HEK293 (cell line): ENCODE data around the gene DHX32.

Experiments used
- BCL11B ChIP-seq: fragments of 450-650 bp; formaldehyde crosslinking; IDR thresholded peaks from 2 replicates; pipeline ENCODE4 v1.5.1; 2016; ENCODE audit warnings: low read depth, missing biosample characterization, missing genetic modification characterization
- GLI2 ChIP-seq: fragments of 450-650 bp; formaldehyde crosslinking; IDR thresholded peaks from 2 replicates; pipeline ENCODE4; 2017; ENCODE audit warnings: missing biosample characterization, missing genetic modification characterization, low read depth, borderline replicate concordance
- HOXC10 ChIP-seq: sonication (generic); formaldehyde crosslinking; IDR thresholded peaks from 2 replicates; pipeline ENCODE4 v1.8.1; 2023; ENCODE audit warnings: mild to moderate bottlenecking, missing genetic modification reagents
- KLF17 ChIP-seq: fragments of 450-650 bp; formaldehyde crosslinking; IDR thresholded peaks from 2 replicates; pipeline ENCODE4 v1.5.1; 2016; ENCODE audit warnings: missing biosample characterization, missing genetic modification characterization
- KLF7 ChIP-seq: fragments of 450-650 bp; formaldehyde crosslinking; IDR thresholded peaks from 2 replicates; pipeline ENCODE4 v1.5.1; 2016; ENCODE audit warnings: missing biosample characterization, missing genetic modification characterization, borderline replicate concordance
- MZF1 ChIP-seq: fragments of 450-650 bp; formaldehyde crosslinking; IDR thresholded peaks from 2 replicates; pipeline ENCODE4 v1.5.1; 2017; ENCODE audit warnings: missing biosample characterization, missing genetic modification characterization, borderline replicate concordance
- OSR2 ChIP-seq: fragments of 450-650 bp; formaldehyde crosslinking; IDR thresholded peaks from 2 replicates; pipeline ENCODE4 v1.5.1; 2016; ENCODE audit warnings: missing biosample characterization, missing genetic modification characterization
- PBX3 ChIP-seq: sonication (generic); formaldehyde crosslinking; IDR thresholded peaks from 2 replicates; pipeline ENCODE4 v1.8.1; 2022; ENCODE audit warnings: mild to moderate bottlenecking, moderate library complexity, missing genetic modification reagents
- SCRT1 ChIP-seq: fragments of 450-650 bp; formaldehyde crosslinking; IDR thresholded peaks from 2 replicates; pipeline ENCODE4 v1.5.1; 2016; ENCODE audit warnings: missing biosample characterization, missing genetic modification characterization, borderline replicate concordance
- ZBTB17 ChIP-seq: fragments of 450-650 bp; formaldehyde crosslinking; IDR thresholded peaks from 2 replicates; pipeline ENCODE4 v1.5.1; 2016; ENCODE audit warnings: missing biosample characterization, missing genetic modification characterization
- ZBTB48 ChIP-seq: fragments of 450-650 bp; formaldehyde crosslinking; IDR thresholded peaks from 2 replicates; pipeline ENCODE4 v1.5.1; 2016; ENCODE audit warnings: missing biosample characterization, missing genetic modification characterization
- ZNF114 ChIP-seq: fragments of 450-650 bp; formaldehyde crosslinking; IDR thresholded peaks from 2 replicates; pipeline ENCODE4 v1.5.0; 2017; ENCODE audit warnings: missing biosample characterization, missing genetic modification characterization
- ZNF16 ChIP-seq: fragments of 450-650 bp; formaldehyde crosslinking; IDR thresholded peaks from 2 replicates; pipeline ENCODE4 v1.5.1; 2016; ENCODE audit warnings: low read depth, missing biosample characterization, missing genetic modification characterization
- ZNF175 ChIP-seq: fragments of 450-650 bp; formaldehyde crosslinking; IDR thresholded peaks from 2 replicates; pipeline ENCODE4 v1.5.1; 2016; ENCODE audit warnings: missing biosample characterization, missing genetic modification characterization
- ZNF19 ChIP-seq: fragments of 450-650 bp; formaldehyde crosslinking; IDR thresholded peaks from 2 replicates; pipeline ENCODE4; 2016; ENCODE audit warnings: missing biosample characterization, missing genetic modification characterization, low read depth
- ZNF248 ChIP-seq: fragments of 450-650 bp; formaldehyde crosslinking; IDR thresholded peaks from 2 replicates; pipeline ENCODE4 v1.5.1; 2017; ENCODE audit warnings: missing biosample characterization, missing genetic modification characterization
- ZNF26 ChIP-seq: fragments of 450-650 bp; formaldehyde crosslinking; IDR thresholded peaks from 2 replicates; pipeline ENCODE4 v1.5.1; 2016; ENCODE audit warnings: missing biosample characterization, missing genetic modification characterization
- ZNF280D ChIP-seq: fragments of 450-650 bp; formaldehyde crosslinking; IDR thresholded peaks from 2 replicates; pipeline ENCODE4 v1.5.1; 2016; ENCODE audit warnings: missing biosample characterization, missing genetic modification characterization
- ZNF302 ChIP-seq: fragments of 450-650 bp; formaldehyde crosslinking; IDR thresholded peaks from 2 replicates; pipeline ENCODE4 v1.5.1; 2016; ENCODE audit warnings: missing biosample characterization, missing genetic modification characterization, low read depth
- ZNF37A ChIP-seq: fragments of 450-650 bp; IDR thresholded peaks from 2 replicates; pipeline ENCODE4 v1.5.1; 2018; ENCODE audit warnings: missing biosample characterization, missing genetic modification characterization
- ZNF48 ChIP-seq: fragments of 450-650 bp; formaldehyde crosslinking; IDR thresholded peaks from 2 replicates; pipeline ENCODE4 v1.5.1; 2016; ENCODE audit warnings: missing biosample characterization, missing genetic modification characterization
- ZNF488 ChIP-seq: fragments of 450-650 bp; formaldehyde crosslinking; IDR thresholded peaks from 2 replicates; pipeline ENCODE4 v1.5.1; 2016; ENCODE audit warnings: missing biosample characterization, missing genetic modification characterization
- ZNF521 ChIP-seq: fragments of 450-650 bp; formaldehyde crosslinking; IDR thresholded peaks from 2 replicates; pipeline ENCODE4 v1.5.1; 2017; ENCODE audit warnings: missing biosample characterization, mild to moderate bottlenecking, missing genetic modification characterization
- ZNF560 ChIP-seq: fragments of 450-650 bp; formaldehyde crosslinking; IDR thresholded peaks from 2 replicates; pipeline ENCODE4 v1.5.1; 2017; ENCODE audit warnings: missing biosample characterization, missing genetic modification characterization, borderline replicate concordance
- ZNF596 ChIP-seq: fragments of 450-650 bp; IDR thresholded peaks from 2 replicates; pipeline ENCODE4 v1.5.0; 2018; ENCODE audit warnings: missing biosample characterization, mild to moderate bottlenecking, missing genetic modification characterization, moderate library complexity
- ZNF670 ChIP-seq: fragments of 450-650 bp; formaldehyde crosslinking; IDR thresholded peaks from 2 replicates; pipeline ENCODE4 v1.5.1; 2016; ENCODE audit warnings: missing biosample characterization, missing genetic modification characterization, low read depth
- ZNF692 ChIP-seq: fragments of 450-650 bp; formaldehyde crosslinking; IDR thresholded peaks from 2 replicates; pipeline ENCODE4 v1.5.1; 2016; ENCODE audit warnings: missing biosample characterization, missing genetic modification characterization
- ZNF776 ChIP-seq: fragments of 450-650 bp; formaldehyde crosslinking; IDR thresholded peaks from 2 replicates; pipeline ENCODE4 v1.5.0; 2017; ENCODE audit warnings: missing biosample characterization, missing genetic modification characterization, borderline replicate concordance
- ZNF843 ChIP-seq: fragments of 450-650 bp; formaldehyde crosslinking; IDR thresholded peaks from 2 replicates; pipeline ENCODE4 v1.5.1; 2016; ENCODE audit warnings: missing biosample characterization, missing genetic modification characterization
- ZSCAN5A ChIP-seq: fragments of 450-650 bp; formaldehyde crosslinking; IDR thresholded peaks from 2 replicates; pipeline ENCODE4 v1.5.1; 2016; ENCODE audit warnings: missing biosample characterization, missing genetic modification characterization

Gene DHX32

GRCh38 chr10:125822878-125823662 is 58.0 kb downstream of the DHX32 start, which contains the start of the genes BCCIP and UROS (continued):
- no peak for TF ChIP-seq ZNF302
- TF ChIP-seq ZNF280D (tag by site-specific recombination) = no peak
- no peak for TF ChIP-seq ZNF488 (tag by site-specific recombination)
- TF ChIP-seq ZBTB48 = no peak
- no peak for TF ChIP-seq ZNF521 (tag by site-specific recombination)
- no peak for TF ChIP-seq HOXC10 (CRISPR knock-in tag)
- TF ChIP-seq GLI2 (tag by site-specific recombination) = no peak
- TF ChIP-seq KLF7 (tag by site-specific recombination) = no peak
- TF ChIP-seq ZNF776 = no peak
- no peak for TF ChIP-seq ZNF37A (tag by site-specific recombination)
- TF ChIP-seq OSR2 (tag by site-specific recombination) = no peak
- peak; percentile 51; the same call in 1 of the 2 replicates for TF ChIP-seq ZNF692 (tag by site-specific recombination)
- no peak for TF ChIP-seq ZNF670 (tag by site-specific recombination)
- TF ChIP-seq SCRT1 = no peak
- TF ChIP-seq ZNF175 = no peak
- TF ChIP-seq MZF1 (tag by site-specific recombination) = no peak
- no peak; the same call in 1 of the 2 replicates for TF ChIP-seq BCL11B (tag by site-specific recombination)
- peak; percentile 81 for TF ChIP-seq ZNF843 (tag by site-specific recombination)
- no peak for TF ChIP-seq ZNF19
- no peak for TF ChIP-seq ZNF114 (tag by site-specific recombination)
- TF ChIP-seq ZNF26 = no peak
- TF ChIP-seq ZNF596 (tag by site-specific recombination) = 0 out of 2 replicates have a peak, but pooled peaks have one; percentile 36
- TF ChIP-seq ZBTB17 = peak; percentile 91
- no peak for TF ChIP-seq ZNF560
- 0 out of 2 replicates have a peak, but pooled peaks have one; percentile 19 for TF ChIP-seq PBX3
- no peak for TF ChIP-seq ZNF248 (tag by site-specific recombination)
- no peak for TF ChIP-seq ZNF16
- TF ChIP-seq ZSCAN5A = no peak
- TF ChIP-seq KLF17 (tag by site-specific recombination) = peak; percentile 97
- TF ChIP-seq ZNF48 (tag by site-specific recombination) = no peak
